K562 (cell line): ENCODE measurements around the gene DGLUCY. TPM values are rescaled to one million over a fixed set of nuclear protein-coding genes. Genes with fewer than 3 reads are reported as not detected.

Source experiments
- E2F6 ChIP-seq, 2 experiments: IDR thresholded peaks; 2 replicates each; pipeline ENCODE4 v1.6.1; 2011; ENCODE audit warnings: borderline replicate concordance in 1 of 2, control low read depth in 1 of 2, low read depth in 1 of 2, low read length in 1 of 2, mild to moderate bottlenecking in 1 of 2, mixed read lengths in 1 of 2, moderate library complexity in 1 of 2; ENCODE audit not compliant: insufficient read depth in 1 of 2, insufficient read length in 1 of 2, poor library complexity in 1 of 2, severe bottlenecking in 1 of 2; ENCODE audit errors: extremely low read depth in 1 of 2
- FOXM1 ChIP-seq, 2 experiments: fragments of 450-650 bp in 1 of 2; sonication (generic) in 1 of 2; formaldehyde crosslinking in 1 of 2; IDR thresholded peaks; 2 replicates each; pipeline versions ENCODE4 v1.6.1 to v1.9.0; 2017 to 2022; ENCODE audit warnings: low read depth in 2 of 2, mild to moderate bottlenecking in 2 of 2, missing genetic modification reagents in 1 of 2, moderate library complexity in 1 of 2
- HDAC8 ChIP-seq: fragments of 450-650 bp; IDR thresholded peaks from 2 replicates; pipeline ENCODE4 v1.6.1; 2016; ENCODE audit warnings: mild to moderate bottlenecking, missing genetic modification characterization, moderate library complexity, missing compliant biosample characterization
- KAT2B ChIP-seq: IDR thresholded peaks from one replicate; pipeline ENCODE4 v1.6.1; 2012; ENCODE audit warnings: low read depth, mild to moderate bottlenecking, control low read depth, inconsistent platforms, low read length, moderate library complexity
- KLF16 ChIP-seq: IDR thresholded peaks from 2 replicates; pipeline ENCODE4 v1.6.1; 2016; ENCODE audit warnings: antibody characterized with exemption
- MAZ ChIP-seq, 2 experiments: fragments of 450-650 bp in 1 of 2; sonication (generic) in 1 of 2; formaldehyde crosslinking; IDR thresholded peaks in 1 of 2; conservative IDR thresholded peaks in 1 of 2; 2 replicates each; pipeline versions ENCODE4 v1.4.0 to v1.5.0; 2020; ENCODE audit warnings: mild to moderate bottlenecking in 1 of 2, missing genetic modification reagents in 1 of 2
- SMC3 ChIP-seq: conservative IDR thresholded peaks from 2 replicates; pipeline ENCODE4 v1.6.1; 2011; ENCODE audit warnings: low read depth, low read length, improper control_type of control experiment; ENCODE audit not compliant: insufficient read depth
- SREBF2 ChIP-seq: sonication (generic); formaldehyde crosslinking; IDR thresholded peaks from 2 replicates; pipeline ENCODE4 v1.4.0; 2020; ENCODE audit warnings: mild to moderate bottlenecking, missing genetic modification reagents
- TAF15 ChIP-seq: fragments of 200-400 bp; formaldehyde crosslinking; IDR thresholded peaks from 2 replicates; pipeline ENCODE4 v1.6.1; 2017; ENCODE audit warnings: mild to moderate bottlenecking, low read depth, low read length, moderate library complexity
- THRA ChIP-seq: fragments of 450-650 bp; IDR thresholded peaks from 2 replicates; pipeline ENCODE4 v1.6.1; 2017; ENCODE audit warnings: mild to moderate bottlenecking, moderate library complexity
- VEZF1 ChIP-seq: fragments of 200-800 bp; sonication (Bioruptor generic); IDR thresholded peaks from 2 replicates; pipeline ENCODE4 v1.6.1; 2017; ENCODE audit warnings: missing genetic modification characterization, missing compliant biosample characterization
- ZBTB2 ChIP-seq: fragments of 450-650 bp; IDR thresholded peaks from 2 replicates; pipeline ENCODE4 v1.6.1; 2016; ENCODE audit warnings: antibody characterized with exemption
- ZBTB5 ChIP-seq: fragments of 450-650 bp; IDR thresholded peaks from 2 replicates; pipeline ENCODE4 v1.6.1; 2017; ENCODE audit warnings: antibody characterized with exemption
- ZHX1 ChIP-seq: fragments of 150-350 bp; conservative IDR thresholded peaks from 2 replicates; pipeline ENCODE4 v1.6.1; 2014; ENCODE audit warnings: low read length
- ZNF212 ChIP-seq: fragments of 450-650 bp; formaldehyde crosslinking; IDR thresholded peaks from 2 replicates; pipeline ENCODE4 v1.4.0; 2020; ENCODE audit warnings: mild to moderate bottlenecking
- polyA plus RNA-seq, 8 experiments: library from polyadenylated mRNA; depleted of rRNA in 4 of 8; stranded (reverse) in 5 of 8; unstranded in 3 of 8; fragments of >200 nt; fragmentation: Nextera tagmentation in 2 of 8; fragmentation: Illumina TruSeq in 1 of 8; extraction: Ambion mirVana in 2 of 8; extraction: Trizol in 1 of 8; gene quantifications; 2 replicates each; pipeline versions ENCODE4 v1.2.1 to v1.2.3, GENCODE V29; 2011 to 2014; ENCODE audit warnings: inconsistent platforms in 1 of 8, missing spikeins in 1 of 8
- total RNA-seq, 7 experiments: library from RNA; depleted of rRNA in 6 of 7; stranded (reverse); fragments of >200 nt in 6 of 7; fragmentation: Illumina TruSeq in 2 of 7; extraction: Trizol in 2 of 7; gene quantifications; 2 replicates each; pipeline versions ENCODE4 v1.2.1 to v1.2.3, GENCODE V29; 2011 to 2021; ENCODE audit warnings: low replicate concordance in 1 of 7

Gene DGLUCY
- total and polyA plus RNA-seq, 9 of the 15 experiments (the other 6 are each of a cell fraction or from before 2014, with no cell fraction given), result 9.9 to 28.4 (median 21.0) TPM

GRCh38 chr14:91113829-91114078, at the start of gene DGLUCY (continued):
- TF ChIP-seq ZBTB2 (no peak), KAT2B (no peak), E2F6 (IDR thresholded peaks at IDR 0.05; ENCODE audit: borderline replicate concordance in 1 of 2, extremely low read depth in 1 of 2, insufficient read depth in 1 of 2, insufficient read length in 1 of 2, low read depth in 1 of 2, low read length in 1 of 2, poor library complexity in 1 of 2, severe bottlenecking in 1 of 2) (peak; percentile 67 to 78), ZHX1 (no peak), MAZ (CRISPR knock-in tag; conservative IDR thresholded peaks at IDR 0.05 in 1 of 2, IDR thresholded peaks at IDR 0.05 in 1 of 2) (peak; percentile 40 to 70; a peak in 2 of 4 replicates), ZNF212 (no peak), SMC3 (no peak), FOXM1 (IDR thresholded peaks at IDR 0.05; ENCODE audit: low read depth) (no peak), FOXM1 (CRISPR knock-in tag; IDR thresholded peaks at IDR 0.05; ENCODE audit: low read depth) (no peak), TAF15 (no peak), KLF16 (no peak), THRA (no peak), HDAC8 (tag) (no peak), SREBF2 (CRISPR knock-in tag) (no peak), VEZF1 (no peak; the same call in 1 of the 2 replicates), ZBTB5 (no peak)
